HepG2 (cell line): ENCODE results near the gene CEP250. TPM values are rescaled to one million over a fixed set of nuclear protein-coding genes. Genes with fewer than 3 reads are reported as not detected.
A peak's percentile ranks its signal among the peaks of the same experiment; 100 is the strongest.

Experiments used
- ARNT2 ChIP-seq: sonication (generic); formaldehyde crosslinking; IDR thresholded peaks from 2 replicates; pipeline ENCODE4 v1.8.0; 2022; ENCODE audit warnings: mild to moderate bottlenecking, low read depth, missing genetic modification reagents, moderate library complexity
- CBX1 ChIP-seq: IDR thresholded peaks from one replicate; pipeline ENCODE4 v1.6.1; 2016; ENCODE audit warnings: antibody characterized with exemption, low read depth
- FOXA3 ChIP-seq: IDR thresholded peaks from 2 replicates; pipeline ENCODE4 v1.6.1; 2016; ENCODE audit warnings: missing genetic modification reagents, missing compliant biosample characterization
- FOXJ3 ChIP-seq: sonication (generic); formaldehyde crosslinking; IDR thresholded peaks from 2 replicates; pipeline ENCODE4 v1.4.0; 2020; ENCODE audit warnings: missing genetic modification reagents, mild to moderate bottlenecking, borderline replicate concordance
- FOXP1 ChIP-seq, 2 experiments: fragments of 450-650 bp in 1 of 2; IDR thresholded peaks; 2 replicates each; pipeline ENCODE4 v1.6.1; 2017 to 2018; ENCODE audit warnings: antibody characterized with exemption in 1 of 2
- GFI1 ChIP-seq: sonication (generic); formaldehyde crosslinking; IDR thresholded peaks from 2 replicates; pipeline ENCODE4 v1.5.0; 2020; ENCODE audit warnings: missing genetic modification reagents, mild to moderate bottlenecking, borderline replicate concordance
- MZF1 ChIP-seq: sonication (generic); formaldehyde crosslinking; IDR thresholded peaks from 2 replicates; pipeline ENCODE4 v1.8.1; 2023; ENCODE audit warnings: mild to moderate bottlenecking, missing genetic modification reagents, borderline replicate concordance
- NCOR1 ChIP-seq: fragments of 200-600 bp; sonication (generic); IDR thresholded peaks from 2 replicates; pipeline ENCODE4 v1.7.0; 2017; ENCODE audit warnings: antibody characterized with exemption, low read length, borderline replicate concordance
- NFIB ChIP-seq: sonication (generic); formaldehyde crosslinking; IDR thresholded peaks from 2 replicates; pipeline ENCODE4 v1.9.0; 2021; ENCODE audit warnings: missing genetic modification reagents, mild to moderate bottlenecking, borderline replicate concordance
- PLRG1 ChIP-seq: fragments of 450-650 bp; conservative IDR thresholded peaks from 2 replicates; pipeline ENCODE4 v1.6.1; 2016
- SOX5 ChIP-seq: IDR thresholded peaks from 2 replicates; pipeline ENCODE4 v1.6.1; 2016; ENCODE audit warnings: borderline replicate concordance
- SOX6 ChIP-seq, 2 experiments: fragments of 450-650 bp in 1 of 2; sonication (generic) in 1 of 2; formaldehyde crosslinking in 1 of 2; IDR thresholded peaks; 2 replicates each; pipeline versions ENCODE4 v1.4.0 to v1.6.1; 2017 to 2020; ENCODE audit warnings: antibody characterized with exemption in 1 of 2, mild to moderate bottlenecking in 1 of 2, missing genetic modification reagents in 1 of 2
- TAF1 ChIP-seq: sonication (generic); formaldehyde crosslinking; IDR thresholded peaks from 2 replicates; pipeline ENCODE4 v1.4.0; 2020; ENCODE audit warnings: missing genetic modification reagents
- ZBTB38 ChIP-seq: sonication (generic); formaldehyde crosslinking; IDR thresholded peaks from 2 replicates; pipeline ENCODE4 v1.5.1; 2020; ENCODE audit warnings: mild to moderate bottlenecking, missing genetic modification reagents
- ZMYM3 ChIP-seq: sonication (generic); formaldehyde crosslinking; IDR thresholded peaks from 2 replicates; pipeline ENCODE4 v1.5.1; 2020; ENCODE audit warnings: mild to moderate bottlenecking, missing genetic modification reagents
- ZNF230 ChIP-seq: sonication (generic); formaldehyde crosslinking; IDR thresholded peaks from 2 replicates; pipeline ENCODE4 v1.4.0; 2020; ENCODE audit warnings: mild to moderate bottlenecking, missing genetic modification reagents
- ZNF24 ChIP-seq: fragments of 450-650 bp; IDR thresholded peaks from 2 replicates; pipeline ENCODE4 v1.6.1; 2017; ENCODE audit warnings: antibody characterized with exemption, mild to moderate bottlenecking
- ZNF501 ChIP-seq: sonication (generic); formaldehyde crosslinking; IDR thresholded peaks from 2 replicates; pipeline ENCODE4 v1.5.1; 2020; ENCODE audit warnings: mild to moderate bottlenecking, moderate library complexity, missing genetic modification reagents
- ZNF503 ChIP-seq: sonication (generic); formaldehyde crosslinking; IDR thresholded peaks from 2 replicates; pipeline ENCODE4 v1.4.0; 2020; ENCODE audit warnings: missing genetic modification reagents
- ZNF510 ChIP-seq: sonication (generic); formaldehyde crosslinking; IDR thresholded peaks from 2 replicates; pipeline ENCODE4 v1.4.0; 2020; ENCODE audit warnings: low read depth, mild to moderate bottlenecking, missing genetic modification reagents
- ZNF576 ChIP-seq: sonication (generic); formaldehyde crosslinking; IDR thresholded peaks from 2 replicates; pipeline ENCODE4 v1.4.0; 2020; ENCODE audit warnings: mild to moderate bottlenecking, missing genetic modification reagents
- ZNF691 ChIP-seq: sonication (generic); formaldehyde crosslinking; IDR thresholded peaks from 2 replicates; pipeline ENCODE4 v1.4.0; 2020; ENCODE audit warnings: missing genetic modification reagents, low read depth, mild to moderate bottlenecking, borderline replicate concordance
- ZNF891 ChIP-seq: sonication (generic); formaldehyde crosslinking; IDR thresholded peaks from 2 replicates; pipeline ENCODE4 v1.5.0; 2020; ENCODE audit warnings: mild to moderate bottlenecking, missing genetic modification reagents
- ZUFSP ChIP-seq: sonication (generic); formaldehyde crosslinking; IDR thresholded peaks from 2 replicates; pipeline ENCODE4 v1.9.0; 2021; ENCODE audit warnings: missing genetic modification reagents, mild to moderate bottlenecking, borderline replicate concordance
- polyA plus RNA-seq, 8 experiments: library from polyadenylated mRNA; depleted of rRNA in 3 of 8; stranded (reverse) in 7 of 8; unstranded in 1 of 8; fragments of >200 nt; fragmentation: Illumina TruSeq in 4 of 8; extraction: Trizol in 4 of 8; gene quantifications; 2 replicates each; pipeline versions ENCODE4 v1.2.1 to v1.2.3, GENCODE V29; 2011 to 2016; ENCODE audit warnings: low read depth in 4 of 8, missing spikeins in 1 of 8, mixed read lengths in 1 of 8; ENCODE audit not compliant: insufficient read depth in 1 of 8
- total RNA-seq, 5 experiments: library from RNA; depleted of rRNA; stranded (reverse); fragments of >200 nt; fragmentation: Illumina TruSeq; extraction: Trizol; gene quantifications; 2 replicates each; pipeline ENCODE4 v1.2.3, GENCODE V29; 2016; ENCODE audit warnings: low read depth in 1 of 5

Gene CEP250
- total and polyA plus RNA-seq, 2 of the 13 experiments (the other 11 are each of a cell fraction or from before 2014, with no cell fraction given) = 28.8 to 55.3 TPM

- TF ChIP-seq ZNF503 (CRISPR knock-in tag) = 0 out of 2 replicates have a peak, but pooled peaks have one; percentile 35
- no peak for TF ChIP-seq NCOR1
- 0 out of 2 replicates have a peak, but pooled peaks have one; percentile 13 for TF ChIP-seq FOXA3 (CRISPR knock-in tag)
- TF ChIP-seq ZUFSP = no peak
- no peak for TF ChIP-seq ZNF891 (CRISPR knock-in tag)
- TF ChIP-seq ZNF501 (CRISPR knock-in tag) = 0 out of 2 replicates have a peak, but pooled peaks have one; percentile 30
- no peak; the same call in 1 of the 2 replicates for TF ChIP-seq FOXJ3 (CRISPR knock-in tag)
- TF ChIP-seq MZF1 (CRISPR knock-in tag) = no peak
- no peak for TF ChIP-seq FOXP1 (IDR thresholded peaks at IDR 0.05)
- 0 out of 2 replicates have a peak, but pooled peaks have one; percentile 16 for TF ChIP-seq FOXP1 (CRISPR knock-in tag; IDR thresholded peaks at IDR 0.05)
- no peak for TF ChIP-seq CBX1
- TF ChIP-seq ZNF230 (CRISPR knock-in tag) = 0 out of 2 replicates have a peak, but pooled peaks have one; percentile 50
- TF ChIP-seq ZNF691 (CRISPR knock-in tag) = 0 out of 2 replicates have a peak, but pooled peaks have one; percentile 15
- TF ChIP-seq ZMYM3 (CRISPR knock-in tag) = peak; percentile 92
- TF ChIP-seq TAF1 = peak; percentile 33; the same call in 1 of the 2 replicates
- no peak for TF ChIP-seq GFI1
- 0 out of 2 replicates have a peak, but pooled peaks have one; percentile 35 for TF ChIP-seq ZBTB38
- TF ChIP-seq ZNF24 = peak; percentile 32; the same call in 1 of the 2 replicates
- TF ChIP-seq ZNF510 (CRISPR knock-in tag) = peak; percentile 18; the same call in 1 of the 2 replicates
- peak; percentile 71 for TF ChIP-seq SOX5
- TF ChIP-seq SOX6 (IDR thresholded peaks at IDR 0.05) = no peak
- TF ChIP-seq SOX6 (CRISPR knock-in tag; IDR thresholded peaks at IDR 0.05) = peak; percentile 59; the same call in 1 of the 2 replicates
- TF ChIP-seq PLRG1 = no peak
- TF ChIP-seq NFIB (CRISPR knock-in tag) = no peak
- TF ChIP-seq ZNF576 (CRISPR knock-in tag) = no peak
- TF ChIP-seq ARNT2 (CRISPR knock-in tag) = 0 out of 2 replicates have a peak, but pooled peaks have one; percentile 49
Observed at GRCh38 chr20:35447082-35447789, 8.2 kb upstream of the CEP250 start (continued).
